Endothelial cell (in vitro differentiated cells): ENCODE measurements around the gene RFTN2. TPM values are rescaled to one million over a fixed set of nuclear protein-coding genes. Genes with fewer than 3 reads are reported as not detected.
"Not testable (repeated sequence)": the region's sequence is repeated elsewhere in the genome, so short reads cannot be mapped to it uniquely, and the experiment has no call there.

Experiments
- DNase-seq: peaks from one replicate; pipeline ENCODE4 v3.0.0; 2021; ENCODE audit warnings: low spot score
- H3K27ac Mint-ChIP-seq: one replicate; pipeline ENCODE4 v1.8.0; 2021; ENCODE audit warnings: mixed read lengths, inconsistent platforms; ENCODE audit not compliant: unreplicated experiment
- H3K27me3 Mint-ChIP-seq: one replicate; pipeline ENCODE4 v1.8.0; 2021; ENCODE audit warnings: mild to moderate bottlenecking, moderate library complexity, mixed read lengths, inconsistent platforms; ENCODE audit not compliant: unreplicated experiment
- H3K36me3 Mint-ChIP-seq: one replicate; pipeline ENCODE4 v1.8.0; 2021; ENCODE audit warnings: mild to moderate bottlenecking, low read depth, mixed read lengths, inconsistent platforms; ENCODE audit not compliant: unreplicated experiment
- H3K4me1 Mint-ChIP-seq: one replicate; pipeline ENCODE4 v1.8.0; 2021; ENCODE audit warnings: mild to moderate bottlenecking, mixed read lengths, inconsistent platforms; ENCODE audit not compliant: unreplicated experiment
- H3K4me3 Mint-ChIP-seq: one replicate; pipeline ENCODE4 v1.8.0; 2021; ENCODE audit warnings: mild to moderate bottlenecking, mixed read lengths, inconsistent platforms; ENCODE audit not compliant: unreplicated experiment
- H3K9me3 Mint-ChIP-seq: one replicate; pipeline ENCODE4 v1.8.0; 2021; ENCODE audit warnings: mixed read lengths, inconsistent platforms; ENCODE audit not compliant: unreplicated experiment
- total RNA-seq: library from RNA; stranded (reverse); fragmentation: NEBNext Ultra II Directional; extraction: Animal tissue kit (Norgen Biotek cat#: 25700); gene quantifications from one replicate; pipeline ENCODE4 v1.2.1, GENCODE V29; 2021; ENCODE audit not compliant: unreplicated experiment
- TF ChIP-seq, protein P1 (sequence below): fragments of 200-600 bp; sonication (generic); IDR thresholded peaks from one replicate; pipeline ENCODE4 v1.5.0; 2021; ENCODE audit warnings: antibody characterized with exemption; ENCODE audit not compliant: unreplicated experiment

RFTN2 gene
- total RNA-seq, 1 donor from 2014 or later: 27.2 TPM

GRCh38 chr2:197558393-197558792 lies 117.0 kb downstream of the RFTN2 start:
- H3K36me3 Mint-ChIP-seq: peaks cover 11% of the 10 kb centered on the region
- no peaks in the 10 kb centered on the region for H3K27me3 Mint-ChIP-seq
- no peak overlapping the region for H3K4me3 Mint-ChIP-seq
- TF ChIP-seq, protein P1, sequence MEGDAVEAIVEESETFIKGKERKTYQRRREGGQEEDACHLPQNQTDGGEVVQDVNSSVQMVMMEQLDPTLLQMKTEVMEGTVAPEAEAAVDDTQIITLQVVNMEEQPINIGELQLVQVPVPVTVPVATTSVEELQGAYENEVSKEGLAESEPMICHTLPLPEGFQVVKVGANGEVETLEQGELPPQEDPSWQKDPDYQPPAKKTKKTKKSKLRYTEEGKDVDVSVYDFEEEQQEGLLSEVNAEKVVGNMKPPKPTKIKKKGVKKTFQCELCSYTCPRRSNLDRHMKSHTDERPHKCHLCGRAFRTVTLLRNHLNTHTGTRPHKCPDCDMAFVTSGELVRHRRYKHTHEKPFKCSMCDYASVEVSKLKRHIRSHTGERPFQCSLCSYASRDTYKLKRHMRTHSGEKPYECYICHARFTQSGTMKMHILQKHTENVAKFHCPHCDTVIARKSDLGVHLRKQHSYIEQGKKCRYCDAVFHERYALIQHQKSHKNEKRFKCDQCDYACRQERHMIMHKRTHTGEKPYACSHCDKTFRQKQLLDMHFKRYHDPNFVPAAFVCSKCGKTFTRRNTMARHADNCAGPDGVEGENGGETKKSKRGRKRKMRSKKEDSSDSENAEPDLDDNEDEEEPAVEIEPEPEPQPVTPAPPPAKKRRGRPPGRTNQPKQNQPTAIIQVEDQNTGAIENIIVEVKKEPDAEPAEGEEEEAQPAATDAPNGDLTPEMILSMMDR: no peak
- H3K27ac Mint-ChIP-seq: no peak overlapping the region
- H3K4me1 Mint-ChIP-seq: peaks cover 13% of the 10 kb centered on the region
- H3K9me3 Mint-ChIP-seq: no peaks in the 10 kb centered on the region
- no peak for DNase-seq

DNA sequence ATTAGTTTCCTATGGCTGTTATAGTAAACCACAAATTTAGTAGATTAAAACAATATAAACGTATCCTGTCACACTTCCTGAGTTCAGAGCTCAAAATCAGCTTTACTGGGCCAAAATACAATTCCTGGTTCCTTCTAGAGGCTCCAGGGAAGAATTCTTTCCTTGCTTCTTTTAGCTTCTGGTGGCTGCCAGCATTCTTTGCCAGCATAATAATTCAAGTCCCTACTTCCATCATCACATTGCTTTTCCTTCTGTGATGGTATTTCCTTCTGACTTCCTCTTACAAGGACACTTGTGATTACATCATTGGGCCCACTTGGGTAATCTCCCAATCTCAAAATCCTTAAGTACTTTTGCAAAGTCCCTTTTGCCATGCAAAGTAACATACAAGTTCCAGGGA lies 118.9 kb downstream of the RFTN2 start:
- H3K27ac Mint-ChIP-seq: peak overlapping the region; percentile 97

DNA sequence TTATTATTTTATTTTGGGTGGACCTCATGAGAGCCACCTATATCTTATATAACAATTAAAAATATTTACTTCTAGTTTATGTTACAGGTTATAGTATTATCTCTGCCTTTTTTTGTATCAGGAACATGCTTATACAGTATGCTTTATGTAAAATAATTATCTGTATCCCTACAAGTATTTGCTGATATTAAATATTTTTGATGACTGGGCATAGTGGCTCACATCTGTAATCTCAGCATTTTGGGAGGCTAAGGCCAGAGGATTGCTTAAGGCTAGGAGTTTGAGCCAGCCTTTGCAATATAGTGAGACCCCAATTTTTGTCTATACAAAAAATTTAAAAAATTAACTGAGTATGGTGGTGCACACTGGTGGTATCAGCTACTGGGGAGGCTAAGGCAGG lies 119.9 kb downstream of the RFTN2 start:
- peak overlapping the region; percentile 88 for H3K27ac Mint-ChIP-seq
- DNase-seq: no peak
- no peaks in the 10 kb centered on the region for H3K27me3 Mint-ChIP-seq
- no peak overlapping the region for H3K4me3 Mint-ChIP-seq
- H3K9me3 Mint-ChIP-seq: no peaks in the 10 kb centered on the region
- TF ChIP-seq, protein P1: no peak
- peaks cover 13% of the 10 kb centered on the region for H3K4me1 Mint-ChIP-seq
- H3K36me3 Mint-ChIP-seq: peaks cover 16% of the 10 kb centered on the region

More for the DNA sequence above, 118.9 kb downstream of the RFTN2 start:
- Mint-ChIP-seq H3K9me3 (no peaks in the 10 kb centered on the region), H3K4me3 (no peak overlapping the region), H3K4me1 (peaks cover 13% of the 10 kb centered on the region), H3K36me3 (peaks cover 16% of the 10 kb centered on the region), H3K27me3 (no peaks in the 10 kb centered on the region)
- TF ChIP-seq, protein P1: no peak
- DNase-seq: no peak

DNA sequence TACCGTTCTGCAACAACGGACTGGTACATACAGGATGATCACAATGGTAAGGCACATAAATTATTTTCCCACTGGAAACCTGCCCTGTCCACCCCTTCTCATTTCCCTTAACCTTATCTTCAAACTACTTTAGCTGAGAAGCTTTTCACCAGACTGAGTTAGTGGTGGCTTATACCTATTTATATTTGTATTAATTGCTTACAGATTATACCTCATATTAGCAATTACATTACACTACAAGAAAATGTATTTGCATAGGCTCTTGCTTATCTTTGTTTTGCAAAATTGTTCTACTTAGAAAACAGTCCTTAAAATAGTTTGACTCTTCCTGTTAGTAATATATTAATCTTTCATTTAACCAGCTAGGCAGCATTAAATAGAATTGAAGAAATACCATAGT lies 124.1 kb downstream of the RFTN2 start:
- Mint-ChIP-seq H3K36me3 (peaks cover 22% of the 10 kb centered on the region), H3K4me1 (peaks cover 17% of the 10 kb centered on the region)
- H3K27ac Mint-ChIP-seq, H3K9me3 Mint-ChIP-seq, DNase-seq, H3K27me3 Mint-ChIP-seq, H3K4me3 Mint-ChIP-seq: not testable (repeated sequence)

- Mint-ChIP-seq H3K36me3 (peaks cover 22% of the 10 kb centered on the region), H3K4me3 (no peak overlapping the region), H3K27me3 (no peaks in the 10 kb centered on the region), H3K27ac (no peak overlapping the region), H3K4me1 (peaks cover 10% of the 10 kb centered on the region), H3K9me3 (no peaks in the 10 kb centered on the region)
- TF ChIP-seq, protein P1: no peak
- no peak for DNase-seq
Measured at GRCh38 chr2:197548582-197548981, 126.8 kb downstream of the RFTN2 start.
